Measurements from ENCODE around the gene DRD3.

GRCh38 chr3:114216186-114216970 is 37.5 kb upstream of the DRD3 start:
- TF ChIP-seq FOXA1 (IDR thresholded peaks at IDR 0.05) = no peak
- no peak for TF ChIP-seq REST (IDR thresholded peaks at IDR 0.05)
- TF ChIP-seq, protein P1, sequence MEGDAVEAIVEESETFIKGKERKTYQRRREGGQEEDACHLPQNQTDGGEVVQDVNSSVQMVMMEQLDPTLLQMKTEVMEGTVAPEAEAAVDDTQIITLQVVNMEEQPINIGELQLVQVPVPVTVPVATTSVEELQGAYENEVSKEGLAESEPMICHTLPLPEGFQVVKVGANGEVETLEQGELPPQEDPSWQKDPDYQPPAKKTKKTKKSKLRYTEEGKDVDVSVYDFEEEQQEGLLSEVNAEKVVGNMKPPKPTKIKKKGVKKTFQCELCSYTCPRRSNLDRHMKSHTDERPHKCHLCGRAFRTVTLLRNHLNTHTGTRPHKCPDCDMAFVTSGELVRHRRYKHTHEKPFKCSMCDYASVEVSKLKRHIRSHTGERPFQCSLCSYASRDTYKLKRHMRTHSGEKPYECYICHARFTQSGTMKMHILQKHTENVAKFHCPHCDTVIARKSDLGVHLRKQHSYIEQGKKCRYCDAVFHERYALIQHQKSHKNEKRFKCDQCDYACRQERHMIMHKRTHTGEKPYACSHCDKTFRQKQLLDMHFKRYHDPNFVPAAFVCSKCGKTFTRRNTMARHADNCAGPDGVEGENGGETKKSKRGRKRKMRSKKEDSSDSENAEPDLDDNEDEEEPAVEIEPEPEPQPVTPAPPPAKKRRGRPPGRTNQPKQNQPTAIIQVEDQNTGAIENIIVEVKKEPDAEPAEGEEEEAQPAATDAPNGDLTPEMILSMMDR (IDR thresholded peaks at IDR 0.05; ENCODE audit: low read depth, low read length, missing input control) = no peak
- TF ChIP-seq, protein P2, sequence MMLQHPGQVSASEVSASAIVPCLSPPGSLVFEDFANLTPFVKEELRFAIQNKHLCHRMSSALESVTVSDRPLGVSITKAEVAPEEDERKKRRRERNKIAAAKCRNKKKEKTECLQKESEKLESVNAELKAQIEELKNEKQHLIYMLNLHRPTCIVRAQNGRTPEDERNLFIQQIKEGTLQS (IDR thresholded peaks at IDR 0.05) = no peak
- TF ChIP-seq MAX (IDR thresholded peaks at IDR 0.05) = no peak
- no peak for TF ChIP-seq TAF1 (conservative IDR thresholded peaks at IDR 0.05)
- no peak for TF ChIP-seq RAD21 (IDR thresholded peaks at IDR 0.05)
- TF ChIP-seq GABPA (IDR thresholded peaks at IDR 0.05 in 1 of 2, conservative IDR thresholded peaks at IDR 0.05 in 1 of 2) = no peak
- TF ChIP-seq SP1 (IDR thresholded peaks at IDR 0.05) = no peak

Data from liver (tissue), 3 donors.